VCaP (cell line): Measurements from ENCODE around the gene PIF1.
A peak's percentile ranks its signal among the peaks of the same experiment; 100 is the strongest.

ENCODE experiments used
- H3K27ac ChIP-seq: fragments of 450-650 bp; 2 replicates; pipeline ENCODE4 v1.5.1; 2017
- TF ChIP-seq, protein P1 (sequence below): fragments of 450-650 bp; conservative IDR thresholded peaks from 2 replicates; pipeline ENCODE4 v1.5.1; 2017; ENCODE audit warnings: mild to moderate bottlenecking, moderate library complexity

PIF1 gene, protein sequence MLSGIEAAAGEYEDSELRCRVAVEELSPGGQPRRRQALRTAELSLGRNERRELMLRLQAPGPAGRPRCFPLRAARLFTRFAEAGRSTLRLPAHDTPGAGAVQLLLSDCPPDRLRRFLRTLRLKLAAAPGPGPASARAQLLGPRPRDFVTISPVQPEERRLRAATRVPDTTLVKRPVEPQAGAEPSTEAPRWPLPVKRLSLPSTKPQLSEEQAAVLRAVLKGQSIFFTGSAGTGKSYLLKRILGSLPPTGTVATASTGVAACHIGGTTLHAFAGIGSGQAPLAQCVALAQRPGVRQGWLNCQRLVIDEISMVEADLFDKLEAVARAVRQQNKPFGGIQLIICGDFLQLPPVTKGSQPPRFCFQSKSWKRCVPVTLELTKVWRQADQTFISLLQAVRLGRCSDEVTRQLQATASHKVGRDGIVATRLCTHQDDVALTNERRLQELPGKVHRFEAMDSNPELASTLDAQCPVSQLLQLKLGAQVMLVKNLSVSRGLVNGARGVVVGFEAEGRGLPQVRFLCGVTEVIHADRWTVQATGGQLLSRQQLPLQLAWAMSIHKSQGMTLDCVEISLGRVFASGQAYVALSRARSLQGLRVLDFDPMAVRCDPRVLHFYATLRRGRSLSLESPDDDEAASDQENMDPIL

DNA sequence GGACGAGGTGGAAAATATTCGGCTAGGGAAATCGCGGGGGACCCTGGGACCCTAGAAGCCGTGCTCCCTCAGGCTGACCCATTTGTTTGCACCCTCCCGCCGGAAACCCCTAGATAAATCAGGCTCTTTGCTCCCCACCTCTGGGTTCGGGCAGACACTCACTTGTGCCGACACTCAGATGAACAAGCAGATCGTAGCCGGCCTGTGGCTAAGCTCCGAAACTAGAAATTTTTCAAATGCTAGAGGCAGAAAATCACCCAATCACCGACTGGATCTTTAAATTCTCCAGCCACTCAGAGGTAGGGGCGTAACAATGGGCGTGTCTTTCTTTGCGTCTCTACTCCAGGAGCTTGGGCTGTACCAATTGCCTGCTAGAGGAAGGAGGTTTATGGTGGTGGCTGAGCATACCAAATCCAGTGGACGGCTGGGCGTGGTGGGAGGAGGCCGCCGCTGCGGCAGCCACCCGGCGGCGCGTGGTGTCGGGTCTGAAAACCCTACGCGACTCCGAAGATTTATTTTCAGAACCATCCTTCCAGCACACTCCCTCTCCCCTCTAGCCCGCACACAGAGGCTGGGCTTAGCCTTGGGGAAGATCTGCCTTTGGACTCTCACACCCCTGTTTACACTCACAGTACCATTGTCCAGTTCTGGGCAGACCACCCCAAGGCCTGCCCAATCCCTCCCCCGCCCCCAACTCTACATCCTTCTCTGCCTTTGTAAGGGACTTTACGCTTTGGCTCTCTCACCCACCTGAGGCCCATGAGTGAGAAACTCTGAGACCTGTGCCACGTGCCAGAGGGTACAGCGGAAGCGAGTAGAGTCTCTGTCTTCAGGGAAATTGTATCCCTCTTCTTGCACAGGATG is at the start of gene PIF1:
PIF1 (minus strand) TSS at position 217 of the 864 bp plus-strand sequence. CDS start 1,312 bp downstream, outside the sequence.
- peak within 1 kb of the TSS; percentile 76 for H3K27ac ChIP-seq
- TF ChIP-seq, protein P1, sequence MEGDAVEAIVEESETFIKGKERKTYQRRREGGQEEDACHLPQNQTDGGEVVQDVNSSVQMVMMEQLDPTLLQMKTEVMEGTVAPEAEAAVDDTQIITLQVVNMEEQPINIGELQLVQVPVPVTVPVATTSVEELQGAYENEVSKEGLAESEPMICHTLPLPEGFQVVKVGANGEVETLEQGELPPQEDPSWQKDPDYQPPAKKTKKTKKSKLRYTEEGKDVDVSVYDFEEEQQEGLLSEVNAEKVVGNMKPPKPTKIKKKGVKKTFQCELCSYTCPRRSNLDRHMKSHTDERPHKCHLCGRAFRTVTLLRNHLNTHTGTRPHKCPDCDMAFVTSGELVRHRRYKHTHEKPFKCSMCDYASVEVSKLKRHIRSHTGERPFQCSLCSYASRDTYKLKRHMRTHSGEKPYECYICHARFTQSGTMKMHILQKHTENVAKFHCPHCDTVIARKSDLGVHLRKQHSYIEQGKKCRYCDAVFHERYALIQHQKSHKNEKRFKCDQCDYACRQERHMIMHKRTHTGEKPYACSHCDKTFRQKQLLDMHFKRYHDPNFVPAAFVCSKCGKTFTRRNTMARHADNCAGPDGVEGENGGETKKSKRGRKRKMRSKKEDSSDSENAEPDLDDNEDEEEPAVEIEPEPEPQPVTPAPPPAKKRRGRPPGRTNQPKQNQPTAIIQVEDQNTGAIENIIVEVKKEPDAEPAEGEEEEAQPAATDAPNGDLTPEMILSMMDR: no peak

DNA sequence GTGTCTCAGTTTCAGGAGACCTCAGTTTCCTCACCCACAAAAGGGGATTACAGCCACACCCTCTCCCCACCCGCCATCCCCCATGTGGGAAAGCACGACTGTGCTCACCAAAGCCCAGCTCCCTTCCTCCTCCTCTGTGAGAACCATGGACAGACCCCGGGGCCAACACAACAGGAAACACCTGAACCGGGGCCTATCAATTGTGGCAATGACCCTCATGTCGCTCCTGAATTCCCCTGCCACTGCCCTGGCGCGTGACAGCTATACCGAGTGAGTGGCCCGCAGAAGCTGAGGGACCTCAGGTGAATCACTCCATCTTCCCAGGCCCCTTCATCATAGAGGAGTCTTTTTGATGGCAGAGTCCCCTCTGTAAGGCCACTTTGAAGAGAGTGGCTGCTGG is 44.9 kb upstream of the PIF1 start:
- no peak overlapping the region for H3K27ac ChIP-seq

DNA sequence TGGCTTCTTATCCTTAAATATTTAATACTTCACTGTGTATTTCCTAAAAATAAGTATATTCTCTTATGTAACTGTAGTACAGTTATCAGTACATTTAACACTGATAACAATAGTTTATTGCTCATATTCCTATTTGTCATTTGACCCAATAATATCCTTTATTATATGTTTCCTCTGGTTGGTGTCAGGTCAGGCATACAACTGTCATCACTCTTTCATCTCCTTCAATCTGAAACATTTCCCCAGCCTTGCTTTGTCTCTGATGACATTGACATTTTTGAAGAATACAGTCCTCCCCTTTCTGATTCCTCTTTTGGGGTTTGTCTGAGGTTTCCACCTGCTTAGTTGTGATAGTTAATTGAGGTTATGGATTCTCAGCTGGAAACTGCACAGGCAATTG is 44.1 kb upstream of the PIF1 start:
- TF ChIP-seq, protein P1: no peak
- H3K27ac ChIP-seq: no peak overlapping the region

More for the DNA sequence above, 44.9 kb upstream of the PIF1 start:
- TF ChIP-seq, protein P1: no peak

DNA sequence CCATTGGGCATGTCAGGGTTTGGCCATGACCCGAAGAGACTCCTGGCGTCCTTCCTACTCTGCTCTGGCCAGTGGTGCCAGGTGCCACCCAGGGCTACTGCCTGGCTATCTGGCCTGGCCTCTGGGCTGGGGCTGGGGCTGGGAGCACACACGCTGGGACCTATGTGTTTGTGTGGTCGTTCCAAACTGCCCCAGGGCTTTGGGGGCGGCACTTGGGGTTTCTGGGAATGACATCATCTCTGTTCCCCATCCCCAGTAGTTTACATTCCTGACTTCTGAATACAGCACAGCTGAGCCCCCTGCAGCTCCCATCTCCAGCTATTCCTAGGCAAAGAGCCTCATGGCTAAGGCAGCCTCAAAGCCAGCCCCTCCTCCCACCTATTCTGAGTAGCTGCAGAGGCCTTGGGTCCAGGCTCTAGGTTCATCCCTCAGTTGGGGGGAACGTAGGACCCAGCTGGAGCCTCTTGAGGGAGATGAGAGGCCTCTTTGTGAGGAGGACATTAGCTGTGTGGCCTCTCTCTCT is 40.6 kb upstream of the PIF1 start:
- no peak overlapping the region for H3K27ac ChIP-seq
- TF ChIP-seq, protein P1: no peak

DNA sequence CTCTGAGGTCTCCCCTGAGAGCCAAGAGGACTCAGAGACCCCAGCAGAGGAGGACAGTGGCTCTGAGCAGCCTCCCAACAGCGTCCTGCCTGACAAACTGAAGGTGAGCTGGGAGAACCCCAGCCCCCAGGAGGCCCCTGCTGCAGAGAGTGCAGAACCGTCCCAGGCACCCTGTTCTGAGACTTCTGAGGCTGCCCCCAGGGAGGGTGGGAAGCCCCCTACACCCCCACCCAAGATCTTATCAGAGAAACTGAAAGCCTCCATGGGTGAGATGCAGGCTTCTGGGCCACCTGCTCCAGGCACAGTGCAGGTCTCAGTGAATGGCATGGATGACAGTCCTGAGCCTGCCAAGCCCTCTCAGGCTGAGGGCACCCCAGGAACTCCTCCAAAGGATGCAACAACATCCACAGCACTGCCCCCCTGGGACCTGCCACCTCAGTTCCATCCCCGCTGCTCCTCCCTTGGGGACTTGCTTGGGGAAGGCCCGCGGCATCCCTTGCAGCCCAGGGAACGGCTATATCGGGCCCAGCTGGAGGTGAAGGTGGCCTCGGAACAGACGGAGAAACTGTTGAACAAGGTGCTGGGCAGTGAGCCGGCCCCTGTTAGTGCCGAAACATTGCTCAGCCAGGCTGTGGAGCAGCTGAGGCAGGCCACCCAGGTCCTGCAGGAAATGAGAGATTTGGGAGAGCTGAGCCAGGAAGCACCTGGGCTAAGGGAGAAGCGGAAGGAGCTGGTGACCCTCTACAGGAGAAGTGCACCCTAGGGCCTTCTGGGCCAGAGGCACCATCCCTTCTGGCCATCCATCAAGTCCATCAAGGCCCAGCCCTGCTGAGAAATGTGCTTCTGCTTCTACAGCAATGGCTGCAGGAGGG is 39.9 kb upstream of the PIF1 start:
- no peak overlapping the region for H3K27ac ChIP-seq
- TF ChIP-seq, protein P1: no peak

DNA sequence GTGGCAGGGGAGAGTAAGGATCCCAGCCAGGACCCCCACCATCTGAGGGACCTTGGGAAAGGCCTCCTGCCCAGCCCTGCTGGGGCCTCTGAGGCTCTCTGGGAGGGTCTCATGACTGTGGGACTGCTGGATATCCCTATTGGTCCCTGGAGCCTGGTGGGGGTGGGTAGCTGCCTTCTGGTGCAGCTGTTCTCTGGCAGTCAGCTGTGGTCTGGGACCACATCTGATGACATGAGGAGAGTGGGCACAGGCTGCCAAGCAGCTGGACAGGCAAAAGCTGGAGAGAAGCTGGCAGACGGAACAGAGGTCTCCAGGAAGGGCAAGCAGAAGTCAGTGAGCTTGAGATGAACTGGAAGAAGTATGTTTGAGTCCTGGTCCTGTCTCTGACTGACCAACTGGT is 38.6 kb upstream of the PIF1 start:
- no peak overlapping the region for H3K27ac ChIP-seq
- TF ChIP-seq, protein P1: no peak
